Thoracic aorta (tissue), 2 donors: Measurements from ENCODE around the gene PLD4. TPM values are rescaled to one million over a fixed set of nuclear protein-coding genes. Genes with fewer than 3 reads are reported as not detected.

Experiments used
- ATAC-seq: fragments of 150-250 bp; one replicate; pipeline ENCODE4 v1.8.0; 2017; ENCODE audit warnings: low read depth; ENCODE audit not compliant: insufficient number of reproducible peaks, low FRiP score
- DNase-seq: peaks from one replicate; pipeline ENCODE4 v3.0.0-alpha.2; 2020; ENCODE audit warnings: low spot score
- H3K27ac ChIP-seq, 2 donors: fragments of 200-600 bp; sonication (generic); 1 replicate in 1 of 2; 2 replicates in 1 of 2; pipeline ENCODE4 v1.5.1; 2016; ENCODE audit warnings: mild to moderate bottlenecking in 2 of 2, moderate library complexity in 2 of 2
- H3K27me3 ChIP-seq: fragments of 200-600 bp; sonication (generic); replicated peaks from 2 replicates; pipeline ENCODE4 v1.6.0; 2016; ENCODE audit warnings: mild to moderate bottlenecking; ENCODE audit not compliant: insufficient read depth
- H3K36me3 ChIP-seq: fragments of 200-600 bp; sonication (generic); one replicate; pipeline ENCODE4 v1.5.1; 2016
- H3K4me1 ChIP-seq, 2 donors: fragments of 200-600 bp; sonication (generic); 1 replicate in 1 of 2; 2 replicates in 1 of 2; pipeline versions ENCODE4 v1.5.1 to v1.6.0; 2016; ENCODE audit warnings: low read depth in 2 of 2, mild to moderate bottlenecking in 1 of 2; ENCODE audit not compliant: control insufficient read depth in 1 of 2
- H3K4me3 ChIP-seq: fragments of 200-600 bp; sonication (generic); 2 replicates; pipeline ENCODE4 v1.5.1; 2016; ENCODE audit warnings: mild to moderate bottlenecking
- H3K9me3 ChIP-seq: fragments of 200-600 bp; sonication (generic); 2 replicates; pipeline ENCODE4 v1.5.1; 2016
- CTCF ChIP-seq: fragments of 200-600 bp; sonication (generic); IDR thresholded peaks from one replicate; pipeline ENCODE4 v1.5.1; 2019; ENCODE audit warnings: antibody characterized with exemption
- total RNA-seq, 2 donors: library from RNA; depleted of rRNA; stranded (reverse); fragments of >200 nt; gene quantifications; one replicate each; pipeline versions ENCODE4 v1.1.0 to v1.2.3, GENCODE V29; 2016

Gene PLD4
- total RNA-seq, 2 donors from 2014 or later, result 0.35 TPM; not detected in 1

- DNase-seq (no peak), ATAC-seq (no peak)
- Histone ChIP-seq H3K9me3 (no peaks in the 10 kb centered on the region), H3K36me3 (peaks cover 3% of the 10 kb centered on the region), H3K4me1 (peaks cover 0 to 9% of the 10 kb centered on the region in 2 donors), H3K27ac (no peak overlapping the region), H3K4me3 (no peak overlapping the region), H3K27me3 (no peaks in the 10 kb centered on the region)
- TF ChIP-seq CTCF, result no peak
Observed at GRCh38 chr14:104892531-104893434, 31.9 kb upstream of the PLD4 start.

- Histone ChIP-seq H3K27ac (no peak overlapping the region), H3K4me1 (peaks cover 0 to 9% of the 10 kb centered on the region in 2 donors), H3K9me3 (no peaks in the 10 kb centered on the region), H3K27me3 (no peaks in the 10 kb centered on the region), H3K36me3 (no peaks in the 10 kb centered on the region), H3K4me3 (no peak overlapping the region)
- no peak for TF ChIP-seq CTCF
- DNase-seq, result no peak
- no peak for ATAC-seq
Observed at GRCh38 chr14:104893435-104894207, 31.1 kb upstream of the PLD4 start.

- no peak for ATAC-seq
Observed at GRCh38 chr14:104894331-104895206, 30.1 kb upstream of the PLD4 start.

GRCh38 chr14:104895207-104895785 is 29.4 kb upstream of the PLD4 start:
- Histone ChIP-seq H3K4me3 (no peak overlapping the region), H3K4me1 (peaks cover 0 to 9% of the 10 kb centered on the region in 2 donors), H3K27me3 (no peaks in the 10 kb centered on the region), H3K27ac (no peak overlapping the region), H3K9me3 (no peaks in the 10 kb centered on the region), H3K36me3 (no peaks in the 10 kb centered on the region)
- no peak for TF ChIP-seq CTCF
- ATAC-seq (no peak), DNase-seq (no peak)

More at GRCh38 chr14:104894331-104895206, 30.1 kb upstream of the PLD4 start:
- no peak overlapping the region for H3K4me3 ChIP-seq
- no peak overlapping the region for H3K27ac ChIP-seq
- no peaks in the 10 kb centered on the region for H3K9me3 ChIP-seq
- no peaks in the 10 kb centered on the region for H3K36me3 ChIP-seq
- H3K4me1 ChIP-seq, result peaks cover 0 to 9% of the 10 kb centered on the region in 2 donors
- H3K27me3 ChIP-seq, result no peaks in the 10 kb centered on the region
- no peak for TF ChIP-seq CTCF
- DNase-seq, result no peak
